Epithelial cell of proximal tubule (primary cell): Measurements from ENCODE around the gene RNGTT. TPM values are rescaled to one million over a fixed set of nuclear protein-coding genes. Genes with fewer than 3 reads are reported as not detected.

Experiments used
- DNase-seq: peaks from one replicate; pipeline ENCODE4 v3.0.0-alpha.2; 2011; ENCODE audit warnings: low read depth
- H3K4me3 ChIP-seq: 2 replicates; pipeline ENCODE4 v1.5.1; 2011; ENCODE audit warnings: low read depth, mild to moderate bottlenecking, low read length
- CTCF ChIP-seq: conservative IDR thresholded peaks from 2 replicates; pipeline ENCODE4 v1.5.1; 2012; ENCODE audit warnings: low read depth, mild to moderate bottlenecking, low read length
- total RNA-seq: library from RNA; depleted of rRNA; stranded (reverse); fragments of >200 nt; gene quantifications from 2 replicates; pipeline ENCODE4 v1.2.3, GENCODE V29; 2015

The RNGTT gene
- total RNA-seq, 1 donor from 2014 or later: 17.6 TPM

DNA sequence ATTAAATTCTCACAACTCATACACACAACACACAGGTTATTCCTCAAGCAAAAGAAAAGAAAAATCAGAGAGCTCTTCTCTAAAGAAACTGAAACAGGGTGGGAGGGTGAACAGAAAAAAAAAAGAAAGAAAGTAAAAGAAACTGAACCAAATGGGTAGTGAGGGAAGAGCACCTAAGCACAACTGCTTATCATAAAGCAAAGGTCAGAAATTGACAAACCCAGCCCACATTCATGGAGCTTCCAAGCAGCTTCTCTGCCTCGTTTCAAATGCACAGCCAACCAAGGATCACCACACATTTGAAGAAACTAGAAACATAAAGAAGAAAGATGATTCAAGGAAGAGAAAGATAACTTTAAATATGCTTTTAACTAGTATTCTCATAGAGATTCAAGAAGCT, 90.5 kb downstream of the RNGTT start:
- TF ChIP-seq CTCF: no peak
- DNase-seq: no peak
- no peak overlapping the region for H3K4me3 ChIP-seq

GRCh38 chr6:88871498-88871897, 91.9 kb downstream of the RNGTT start:
- no peak overlapping the region for H3K4me3 ChIP-seq
- DNase-seq: no peak
- TF ChIP-seq CTCF: no peak

DNA sequence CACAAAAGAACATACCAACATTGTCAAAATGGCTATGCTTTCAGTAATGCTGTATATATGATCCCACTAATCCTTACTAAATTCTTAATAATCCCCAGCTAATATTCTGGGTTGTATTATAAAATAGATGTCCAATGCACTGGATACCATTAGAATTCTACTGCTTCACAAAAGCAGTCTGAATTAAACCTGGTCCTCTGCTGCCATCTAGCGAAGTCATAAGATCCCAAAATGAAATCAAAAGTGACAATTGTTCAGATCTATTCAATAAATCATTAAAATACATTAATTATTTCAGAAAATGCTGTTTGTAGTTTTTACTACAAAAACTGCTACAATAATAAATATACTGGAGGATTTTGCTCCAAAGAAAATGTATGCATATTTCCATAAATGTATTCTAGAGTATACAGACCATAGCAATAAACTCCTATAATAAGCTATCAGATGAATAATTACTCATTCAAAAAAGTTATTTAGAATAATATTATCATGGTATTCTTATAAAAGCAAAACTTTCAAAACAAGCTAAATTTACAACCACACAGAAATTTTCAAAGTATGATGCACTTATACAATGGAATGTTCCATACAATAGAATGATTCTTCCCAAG, 92.6 kb downstream of the RNGTT start:
- peak; percentile 43 for DNase-seq
- TF ChIP-seq CTCF: peak; percentile 68
- H3K4me3 ChIP-seq: no peak overlapping the region

DNA sequence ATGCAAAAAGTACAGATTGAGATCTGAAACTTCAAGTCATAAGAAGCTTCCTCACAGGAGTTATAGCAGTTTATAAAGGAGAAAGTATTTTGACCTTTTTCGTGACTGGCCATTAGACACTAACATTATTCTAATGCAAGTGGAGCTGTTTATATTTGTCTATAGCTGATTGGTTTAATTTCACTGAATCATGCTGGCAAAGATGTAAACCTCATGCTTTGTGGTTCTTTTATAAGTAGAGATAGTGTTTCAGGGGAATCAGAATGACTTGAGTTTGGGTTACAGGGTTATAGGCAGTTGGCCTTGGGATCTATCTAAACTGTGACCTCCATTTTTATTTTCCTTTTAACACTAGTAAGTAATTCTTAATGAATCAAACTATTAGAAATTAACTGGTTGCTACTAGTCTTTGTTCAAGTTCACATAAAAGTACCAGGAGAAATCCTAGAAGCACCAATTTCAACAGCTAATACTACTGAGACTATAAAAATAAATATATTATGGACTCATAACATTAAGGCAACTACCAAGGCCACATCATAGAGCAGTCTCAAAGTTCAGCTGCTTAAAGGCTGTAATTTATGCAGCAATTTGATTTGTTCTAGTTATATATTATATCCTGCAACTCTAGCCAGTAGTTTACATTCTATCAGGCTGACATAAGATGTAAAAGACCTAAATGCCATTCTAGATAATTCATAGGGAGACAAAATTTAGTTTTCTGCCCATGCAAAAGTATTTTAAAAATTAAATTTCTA, 94.0 kb downstream of the RNGTT start:
- TF ChIP-seq CTCF: no peak
- DNase-seq: peak; percentile 31
- H3K4me3 ChIP-seq: no peak overlapping the region

DNA sequence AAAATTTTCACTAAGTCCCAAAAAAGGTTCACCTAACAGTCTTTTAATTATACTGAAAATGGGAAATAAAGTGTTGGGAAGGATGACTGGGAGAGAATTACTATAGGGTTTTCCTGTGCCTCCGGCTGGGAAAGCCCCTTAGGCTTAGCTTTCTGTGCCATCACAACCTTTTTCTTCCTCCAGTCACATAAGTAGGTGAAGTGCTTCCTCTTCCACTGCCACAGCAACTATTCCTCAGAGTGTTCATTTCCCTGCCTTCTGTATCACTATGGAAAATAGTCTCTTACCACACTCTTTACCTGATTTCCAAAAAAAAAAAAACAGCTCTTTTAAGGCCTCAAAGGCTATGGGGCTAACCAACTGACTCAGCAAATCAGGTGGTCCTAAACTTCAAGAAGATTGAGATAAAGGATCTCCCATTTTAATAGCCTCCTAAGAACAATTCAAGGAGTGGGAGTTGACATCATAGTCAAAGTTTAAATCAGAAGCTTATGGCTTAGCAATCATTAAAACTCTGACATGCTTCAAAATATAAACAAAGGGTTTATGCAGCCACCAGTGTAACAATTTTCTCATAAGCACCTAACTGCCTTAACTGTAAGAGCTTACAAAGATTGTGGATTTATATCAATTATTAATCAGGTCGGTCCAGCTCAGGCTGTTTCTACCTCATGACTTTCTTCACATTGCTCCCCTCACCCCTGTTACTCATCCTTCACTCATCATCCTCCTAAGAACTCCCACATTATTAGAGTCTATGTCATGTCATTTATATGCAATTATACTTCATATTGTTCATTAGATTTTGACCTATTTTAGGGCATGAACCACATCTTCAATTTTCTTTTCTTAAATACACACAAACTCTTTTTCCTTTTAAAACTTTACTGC, 95.3 kb downstream of the RNGTT start:
- no peak for TF ChIP-seq CTCF
- DNase-seq: peak; percentile 96
- no peak overlapping the region for H3K4me3 ChIP-seq

- no peak overlapping the region for H3K4me3 ChIP-seq
- DNase-seq: no peak
- TF ChIP-seq CTCF: no peak
Observed at GRCh38 chr6:88866856-88867255, 96.6 kb downstream of the RNGTT start.
